Stimulated activated CD4-positive, alpha-beta T cell treated with anti-CD3 and anti-CD28 coated beads, Interleukin-12 subunit alpha, Interleukin-12 subunit beta, amount 100 ng/mL, for 48 hours (primary cell): ENCODE results near the gene POLG2.
"Not testable (repeated sequence)": the region's sequence is repeated elsewhere in the genome, so short reads cannot be mapped to it uniquely, and the experiment has no call there.

Experiments
- DNase-seq, 3 donors: peaks; one replicate each; pipeline ENCODE4 v3.0.0-alpha.2; 2020; ENCODE audit warnings: low read depth in 2 of 3, low spot score in 1 of 3

Gene POLG2

DNA sequence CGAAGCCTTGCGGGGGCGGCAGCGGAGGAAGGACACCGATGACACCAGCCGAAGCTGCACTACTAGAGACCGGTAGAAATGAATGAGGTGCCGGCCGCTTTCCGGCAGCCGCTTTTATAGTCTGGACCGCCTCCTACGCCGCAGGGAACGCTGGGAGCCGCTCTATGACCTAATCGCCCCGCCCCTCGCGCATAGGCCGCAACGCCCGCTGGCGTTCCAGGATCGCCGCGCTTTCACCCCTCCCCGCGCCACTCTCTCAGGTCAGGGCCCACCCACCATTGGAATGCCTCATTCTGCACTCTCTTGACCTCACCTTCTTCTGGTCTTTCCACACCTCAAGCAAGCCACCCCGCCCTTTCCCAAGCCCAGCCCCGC, 9.3 kb upstream of the POLG2 start, which contains the start of gene DDX5:
Gene DDX5 (minus strand): TSS at position 89 of the 375 bp plus-strand sequence. CDS start 170 bp downstream, outside the sequence.
- DNase-seq = peak; percentile 97 to 98 (median 97)

DNA sequence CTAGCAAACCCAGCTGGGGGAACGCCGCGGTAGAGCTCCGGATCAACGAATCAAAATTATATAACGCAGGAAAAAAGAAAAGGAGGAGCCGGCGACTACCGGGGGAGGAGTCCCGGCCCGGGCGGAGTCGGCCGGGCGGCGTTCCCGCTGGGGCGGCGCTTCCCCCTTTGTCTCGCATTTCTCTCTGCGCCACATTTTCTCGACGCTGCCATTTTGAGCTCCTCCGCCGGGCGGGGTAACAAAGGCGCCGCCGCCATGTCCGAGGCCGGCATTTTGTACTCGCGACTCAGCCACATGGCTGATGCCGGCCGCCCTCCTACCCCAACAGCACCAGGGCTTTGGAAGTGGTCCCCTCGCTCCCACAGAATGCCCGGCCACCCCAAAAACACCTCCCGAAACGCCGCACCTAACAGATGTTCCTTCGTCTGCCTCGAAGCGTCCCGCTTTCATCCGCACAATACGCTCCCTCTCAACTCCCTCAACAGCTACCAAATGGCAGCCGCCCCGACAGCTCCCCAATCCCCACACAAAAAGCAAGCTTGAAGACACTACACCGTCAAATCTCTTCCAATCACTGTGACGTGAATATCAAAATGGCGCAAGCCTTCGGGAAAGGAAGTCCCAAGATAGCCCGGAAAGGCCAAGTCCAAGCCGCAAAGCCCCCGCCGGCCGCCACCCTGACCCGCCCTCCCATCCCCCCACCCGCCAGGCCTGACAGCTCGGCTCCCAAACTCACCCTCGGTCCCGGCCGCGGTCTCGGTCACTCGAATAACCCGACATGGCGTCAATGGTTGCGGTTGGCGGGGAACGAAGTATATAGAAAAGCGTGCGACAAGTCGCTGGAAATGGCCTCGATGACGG, 8.7 kb upstream of the POLG2 start:
- peak; percentile 71 to 79 (median 79) for DNase-seq

DNA sequence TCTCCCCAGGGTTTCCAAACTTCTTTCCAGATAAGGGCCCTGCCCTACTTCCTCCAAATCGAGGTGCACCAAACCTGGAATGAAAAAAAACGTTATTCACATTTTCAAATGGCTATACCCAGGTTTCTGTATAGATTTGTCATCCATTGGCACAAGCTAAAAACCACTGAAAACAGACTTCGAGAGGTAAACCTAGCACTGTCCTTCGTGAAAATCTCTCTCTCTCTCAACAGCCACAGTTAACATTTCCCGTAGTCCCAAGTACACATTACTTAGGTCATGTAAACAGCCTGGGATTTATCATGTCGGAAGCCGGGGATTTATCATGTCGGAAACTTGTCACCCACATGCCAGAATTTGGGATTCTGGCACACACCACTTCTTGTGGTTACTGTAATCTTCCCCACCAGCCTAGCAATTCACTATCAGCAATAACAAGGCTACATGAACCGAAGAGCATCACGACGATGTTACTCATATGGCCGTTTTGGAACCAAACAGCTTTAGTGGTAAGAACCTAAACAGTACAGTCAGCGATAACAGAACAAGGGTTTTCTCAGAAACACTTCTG, 8.0 kb upstream of the POLG2 start:
- no peak for DNase-seq

DNA sequence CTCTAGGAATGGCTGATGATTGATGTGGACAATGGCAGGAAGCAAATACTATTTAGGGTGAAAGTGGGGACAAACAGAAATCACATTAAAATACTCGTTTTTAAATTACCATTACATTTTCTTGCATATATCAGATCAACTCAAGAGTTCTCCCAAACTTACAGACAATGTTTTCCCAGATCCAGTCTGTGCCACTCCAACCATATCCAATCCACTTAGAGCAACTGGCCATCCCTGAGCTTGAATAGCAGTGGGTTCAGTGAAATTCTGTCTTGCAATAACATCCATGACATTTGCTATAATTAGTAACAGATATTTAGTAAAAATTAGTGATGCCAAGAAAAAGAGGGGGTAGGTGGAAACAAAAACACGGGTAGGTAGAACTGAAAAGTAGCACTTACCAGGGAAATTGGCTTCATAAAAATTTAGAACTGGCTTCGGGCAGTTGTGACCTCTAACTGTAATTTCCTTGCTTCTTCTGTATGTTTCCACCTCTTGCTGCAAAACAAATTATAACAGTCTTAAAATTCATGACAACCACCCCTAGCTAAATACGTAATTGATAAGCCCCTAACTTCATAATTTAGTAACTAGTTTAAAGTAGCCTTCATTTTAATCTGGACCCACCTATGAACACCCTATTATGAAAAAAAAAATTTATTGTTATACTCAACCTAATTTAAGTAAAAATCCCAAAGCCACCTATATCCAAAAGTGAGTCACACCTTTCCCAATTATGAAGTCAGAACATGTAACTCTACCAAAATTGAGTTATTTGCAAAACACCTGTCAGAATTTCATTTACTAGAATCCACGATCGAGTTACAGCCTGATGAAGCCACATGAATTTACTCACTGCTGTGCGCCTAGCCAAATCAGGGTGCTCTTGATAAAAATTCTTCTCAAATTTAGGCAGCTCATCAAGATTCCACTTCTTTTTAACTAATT, 7.2 kb upstream of the POLG2 start:
- DNase-seq = no peak

DNA sequence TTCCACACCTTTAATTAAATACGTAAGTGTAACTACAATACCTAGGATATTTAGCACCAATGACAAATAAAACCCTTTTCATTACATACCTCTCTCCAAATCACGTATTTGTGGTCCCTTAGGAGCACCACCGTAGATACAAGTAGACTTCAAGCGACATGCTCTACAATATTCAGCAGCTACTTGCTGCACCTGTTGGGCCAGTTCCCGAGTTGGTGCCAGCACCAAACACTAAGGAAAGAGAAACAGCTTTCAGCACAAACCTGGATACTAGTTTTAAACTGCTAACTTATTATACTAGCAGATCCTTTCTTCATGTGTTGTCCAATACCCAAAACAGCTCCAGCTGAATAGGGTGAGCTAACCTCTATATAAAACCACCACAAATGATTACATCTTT, 6.5 kb upstream of the POLG2 start:
- no peak for DNase-seq

DNA sequence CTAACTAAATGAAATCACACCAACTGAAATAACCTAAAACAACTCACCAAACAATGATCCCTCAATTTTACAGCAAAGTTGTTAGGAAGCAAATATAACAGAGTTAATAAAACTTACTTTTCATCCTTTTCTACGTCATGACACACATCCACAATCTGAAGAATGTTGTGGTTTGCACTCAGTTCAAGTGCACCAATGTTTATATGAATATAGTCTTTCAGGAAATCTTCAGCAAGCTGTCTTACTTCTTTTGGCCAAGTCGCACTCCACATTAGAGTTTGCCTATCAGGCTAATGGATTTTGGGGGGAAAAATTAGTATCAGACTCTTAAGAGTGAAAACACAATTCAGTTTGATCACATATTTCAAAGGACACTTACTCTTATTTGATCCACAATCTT, 6.0 kb upstream of the POLG2 start:
- DNase-seq = no peak

DNA sequence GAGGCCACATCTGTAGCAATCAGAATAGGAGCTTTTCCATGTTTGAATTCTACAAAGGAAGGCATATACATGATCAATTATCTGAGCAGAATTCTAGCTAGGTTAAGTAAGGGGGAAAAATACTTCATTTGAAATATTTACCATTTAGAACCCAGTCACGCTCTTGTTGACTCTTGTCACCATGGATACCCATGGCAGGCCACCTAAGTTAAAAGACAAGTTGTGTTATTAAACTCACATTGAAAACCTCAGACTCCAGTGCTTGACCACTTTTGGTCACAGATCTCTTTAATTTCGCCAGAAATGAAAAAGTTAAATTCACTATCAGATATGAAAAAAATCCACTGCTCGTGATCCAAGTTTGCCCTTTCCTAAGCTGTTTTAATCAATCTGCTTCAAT, 5.2 kb upstream of the POLG2 start:
- no peak for DNase-seq

DNA sequence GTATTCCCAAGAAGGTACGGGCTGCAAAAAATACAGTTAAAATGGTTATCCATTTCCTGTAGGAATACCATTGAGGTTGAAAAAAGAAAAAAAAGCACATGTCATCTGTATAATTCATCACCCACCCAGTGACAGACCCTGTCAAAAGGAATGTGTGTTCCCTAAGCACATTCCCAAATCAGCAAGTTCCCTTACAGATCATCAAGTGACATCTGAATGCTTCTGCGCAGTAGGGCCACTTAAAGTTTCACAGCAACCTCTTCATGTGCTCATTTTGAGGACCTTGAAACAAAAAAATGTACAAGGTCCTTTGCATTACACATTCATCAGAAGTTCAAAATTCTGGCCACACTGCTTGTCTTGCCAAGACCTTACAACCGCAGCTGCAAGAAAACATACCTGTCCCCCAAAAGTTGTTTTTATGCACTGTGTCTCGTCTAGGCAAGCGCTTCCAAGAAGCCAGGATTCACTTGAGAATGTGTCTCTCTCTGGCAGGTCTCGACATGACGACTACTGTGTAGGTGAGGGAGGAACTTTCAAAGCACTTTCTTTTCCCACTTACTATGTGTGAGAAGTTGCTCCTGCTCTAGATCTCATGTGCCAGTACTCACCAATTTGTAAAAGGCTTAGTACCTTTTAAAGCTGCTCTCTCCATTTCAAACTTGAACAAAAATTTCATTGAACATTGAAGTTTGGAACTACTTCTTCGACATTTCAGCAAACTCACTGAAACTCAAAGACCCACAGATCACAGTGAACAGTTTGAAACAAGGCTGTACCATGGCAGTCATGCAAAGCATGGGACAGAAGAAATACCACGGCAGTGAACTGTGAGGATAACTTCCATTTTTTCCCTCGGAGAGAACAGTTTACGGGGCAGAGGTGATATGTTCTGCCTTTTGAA, 4.3 kb upstream of the POLG2 start:
- DNase-seq = no peak

DNA sequence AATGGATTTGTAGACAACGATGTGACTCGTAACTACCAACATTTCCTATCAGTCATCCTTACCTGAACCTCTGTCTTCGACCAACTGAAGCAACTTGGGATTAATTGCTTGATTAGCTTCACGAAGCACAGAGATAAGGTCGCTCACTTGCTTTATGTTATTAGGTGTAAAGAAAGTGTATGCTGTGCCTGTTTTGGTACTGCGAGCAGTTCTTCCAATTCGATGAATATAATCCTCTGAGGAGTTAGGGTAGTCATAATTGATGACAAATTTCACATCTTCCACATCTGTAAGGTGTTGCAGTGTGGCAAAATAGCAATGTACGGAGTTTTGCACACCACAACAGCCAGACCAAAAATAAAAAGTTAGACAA, 3.6 kb upstream of the POLG2 start:
- DNase-seq = peak in 1 of 3 donors; percentile 10

DNA sequence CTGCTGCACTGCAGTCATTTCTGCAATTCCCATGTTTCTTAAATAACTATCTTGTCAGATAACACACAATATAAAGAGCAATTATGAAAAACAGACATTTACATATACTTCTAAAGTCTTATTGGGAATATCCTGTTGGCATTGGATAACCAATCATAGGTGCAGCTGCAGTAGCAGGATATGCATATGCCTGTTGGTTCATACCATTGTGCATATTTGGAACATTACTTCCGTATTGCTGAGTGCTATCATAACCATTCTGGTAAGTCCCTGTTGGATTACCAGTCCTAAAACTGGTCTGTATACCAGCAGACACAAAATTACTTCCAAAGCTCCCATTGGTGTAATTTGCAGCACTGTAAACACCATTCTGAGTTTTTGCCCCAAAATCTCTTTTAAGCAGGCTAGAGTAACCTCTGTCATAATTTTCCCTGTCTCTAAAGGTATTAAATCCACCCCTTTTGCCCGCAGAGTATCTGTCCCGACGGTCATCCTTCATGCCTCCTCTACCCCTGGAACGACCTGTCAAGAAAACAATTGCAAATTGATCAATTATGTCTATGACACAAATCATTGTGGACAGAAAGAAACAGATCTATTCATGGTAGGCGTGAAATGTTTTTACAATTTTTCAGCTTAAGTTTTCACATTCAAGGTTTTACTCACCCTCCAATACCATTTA, 3.1 kb upstream of the POLG2 start:
- no peak for DNase-seq

DNA sequence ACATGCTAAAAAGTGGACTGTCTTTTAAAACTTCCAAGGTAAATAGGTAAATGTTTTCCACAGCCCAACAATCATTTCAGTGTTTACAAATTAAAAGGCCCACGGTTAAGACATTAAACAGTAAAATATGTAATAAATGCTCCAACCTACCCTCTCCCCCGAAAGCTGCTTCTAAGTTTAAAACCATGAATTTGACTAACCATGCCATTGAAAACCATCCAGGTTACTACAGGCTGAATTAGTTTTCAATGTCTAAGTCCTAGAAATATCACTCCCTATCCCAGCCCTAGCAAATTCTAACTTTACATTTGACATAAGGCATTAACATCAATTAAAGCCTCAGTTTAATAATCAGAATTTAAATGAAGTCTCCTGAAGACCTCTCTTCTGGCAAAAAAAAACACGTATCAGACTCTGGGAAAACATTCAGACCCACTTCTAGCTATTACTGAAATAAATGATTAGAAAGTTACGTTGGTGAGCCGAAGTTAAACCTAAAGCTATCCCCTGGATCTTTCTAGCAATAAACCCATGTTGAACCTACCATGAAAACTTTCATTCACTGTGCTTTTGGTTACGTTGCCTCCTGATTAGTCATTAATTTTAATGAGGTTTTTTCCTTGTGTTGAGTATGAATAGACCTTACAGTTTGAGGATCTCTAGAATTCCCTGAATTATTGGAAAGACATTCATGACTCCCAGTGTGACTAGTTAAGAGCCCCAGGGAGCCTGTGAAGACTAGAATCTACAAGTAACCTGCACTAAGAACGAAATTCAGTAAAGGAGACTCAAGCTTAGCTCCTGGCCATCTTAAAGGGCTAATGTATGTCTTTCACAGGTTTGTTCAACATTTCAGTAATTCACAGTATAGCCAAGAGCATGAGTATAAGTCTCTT, 1.7 kb upstream of the POLG2 start:
- DNase-seq = no peak

DNA sequence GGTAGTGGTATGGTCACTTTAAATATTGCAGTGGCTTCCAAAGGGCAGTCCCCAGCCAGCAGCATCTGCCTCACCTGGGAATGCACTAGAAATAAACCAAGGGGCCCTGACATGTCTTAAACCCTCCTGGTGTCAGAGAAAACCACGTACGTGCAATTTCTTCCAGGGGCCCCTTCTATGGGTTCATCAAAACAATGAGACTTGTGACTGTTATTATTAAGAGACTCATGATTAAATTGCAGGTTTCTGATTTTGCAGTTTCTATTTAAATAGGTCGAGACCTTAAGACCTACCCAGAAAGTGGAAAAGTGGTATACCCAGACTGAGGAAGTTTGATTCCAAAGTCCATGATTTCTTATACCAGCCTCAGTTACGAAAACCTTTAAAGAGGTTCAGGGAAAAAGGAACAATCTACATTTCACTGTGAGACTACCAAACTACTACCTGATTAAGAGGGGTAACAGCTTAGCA, 746 bp upstream of the POLG2 start:
- DNase-seq = peak in 1 of 3 donors; percentile 42

DNA sequence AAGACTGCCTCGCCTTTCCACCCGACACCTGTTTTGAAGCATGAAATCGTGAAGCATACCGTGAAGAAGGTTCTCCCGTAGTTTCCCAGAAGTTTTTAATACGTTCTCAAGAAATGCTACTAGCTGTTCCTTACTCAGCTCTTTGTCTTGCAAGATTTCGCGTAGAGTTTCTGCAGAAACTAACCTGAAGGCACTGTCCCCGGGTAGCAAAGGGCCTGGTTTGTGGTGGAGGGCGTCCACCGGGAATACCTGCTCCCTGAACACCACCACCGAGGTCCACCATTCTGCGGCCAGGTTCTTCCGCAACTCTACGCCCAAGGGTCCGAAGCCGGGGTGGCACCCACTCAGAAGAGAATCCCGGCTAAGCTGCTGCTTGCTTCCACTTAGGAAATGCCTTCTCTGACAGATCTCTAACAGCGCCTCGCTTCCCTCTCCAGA, 487 bp downstream of the POLG2 start:
- no peak for DNase-seq

DNA sequence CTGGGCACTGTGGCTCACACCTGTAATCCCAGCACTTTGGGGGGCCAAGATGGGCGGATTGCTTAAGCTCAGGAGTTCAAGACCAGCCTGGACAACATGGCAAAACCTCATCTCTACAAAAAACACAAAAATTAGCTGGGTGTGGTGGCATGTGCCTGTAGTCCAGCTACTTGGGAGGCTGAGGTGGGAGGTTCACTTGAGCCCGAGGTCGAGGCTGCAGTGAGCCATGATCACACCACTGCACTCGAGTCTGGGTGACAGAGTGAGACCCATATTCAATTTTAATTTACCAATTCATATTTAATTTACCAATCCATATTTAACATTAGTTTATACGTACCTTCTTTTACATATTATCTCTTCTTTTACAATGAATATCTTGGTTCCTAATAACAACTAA, 1.6 kb downstream of the POLG2 start:
- not testable (repeated sequence) for DNase-seq

DNA sequence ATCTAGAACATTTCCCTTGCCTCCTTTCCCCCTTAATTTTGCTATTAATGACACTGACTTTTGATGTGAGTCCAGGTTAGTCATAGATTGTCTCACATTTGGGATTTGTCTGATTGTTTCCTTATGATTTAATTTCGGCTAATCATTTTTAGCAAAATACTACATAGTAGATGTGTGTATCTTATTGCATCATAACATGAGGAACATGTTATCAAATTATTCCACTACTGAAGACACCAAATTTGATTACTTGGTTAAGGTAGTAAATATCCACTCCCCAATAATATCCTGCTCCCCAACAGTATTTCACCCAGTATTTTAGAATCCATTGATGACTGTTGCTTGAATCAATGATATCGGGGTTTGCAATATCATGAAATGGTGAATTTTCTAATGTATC, 2.7 kb downstream of the POLG2 start:
- DNase-seq = no peak

DNA sequence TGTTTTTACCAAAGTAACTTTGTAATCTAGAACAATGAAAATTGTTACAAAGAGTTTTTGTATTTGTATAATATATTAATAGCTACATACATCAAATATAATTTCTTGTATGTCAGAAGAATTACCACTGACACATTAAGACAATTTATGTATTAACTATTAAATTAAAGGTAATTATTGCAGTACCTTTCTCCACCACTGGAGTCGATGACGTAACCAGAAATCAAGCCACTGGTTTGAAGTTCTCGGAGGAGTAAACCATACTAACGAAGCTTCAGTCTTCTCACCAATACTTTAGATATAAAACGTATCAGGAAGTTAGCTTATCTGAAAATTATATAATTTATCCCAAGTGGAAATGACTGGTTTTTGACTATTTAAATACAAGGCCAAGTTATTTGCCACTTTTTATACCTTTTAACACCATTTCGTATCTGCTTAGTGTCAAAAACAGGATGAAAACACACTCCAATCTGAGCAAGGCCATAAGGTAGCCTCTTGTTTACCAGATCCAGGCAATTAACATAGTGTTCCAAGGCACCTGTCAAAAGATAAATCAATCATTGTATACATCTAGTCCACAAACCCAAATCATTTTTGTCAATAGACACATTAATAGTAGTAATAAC, 4.3 kb downstream of the POLG2 start:
- DNase-seq = peak in 1 of 3 donors; percentile 49

DNA sequence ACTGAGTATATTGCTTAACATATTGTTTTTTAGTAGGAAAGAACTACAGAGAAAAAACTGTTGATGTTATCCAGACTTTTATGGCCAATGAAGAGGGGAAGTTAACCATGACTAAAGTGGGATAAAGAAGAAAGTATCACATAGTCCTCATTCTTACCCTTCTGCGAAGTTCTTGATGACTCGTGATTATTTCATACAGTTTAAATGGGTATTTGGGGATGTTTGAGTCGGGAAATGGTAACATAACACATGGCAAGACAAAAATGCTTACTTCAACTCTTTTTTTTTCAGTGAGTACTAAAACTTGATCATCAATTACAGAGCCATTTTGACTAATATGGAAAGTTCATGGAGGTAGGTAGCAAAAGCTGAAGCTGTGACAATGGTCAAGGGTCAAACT, 4.9 kb downstream of the POLG2 start:
- no peak for DNase-seq
